ENCODE data around the gene JMJD8. TPM values are rescaled to one million over a fixed set of nuclear protein-coding genes. Genes with fewer than 3 reads are reported as not detected.

JMJD8 gene
- polyA plus RNA-seq, 1 donor (not counting 4 experiments of a cell fraction or from before 2014, with no cell fraction given): 20.1 TPM

GRCh38 chr16:704552-705380 lies 20.6 kb upstream of the JMJD8 start:
- Histone ChIP-seq H3K27me3 (ENCODE audit: control insufficient read depth, extremely low read depth, insufficient read depth, low read length) (peaks cover 92% of the 10 kb centered on the region), H4K20me1 (ENCODE audit: control insufficient read depth, extremely low read depth, insufficient read depth, low read length) (peaks cover 5% of the 10 kb centered on the region), H3K9me1 (ENCODE audit: control insufficient read depth, extremely low read depth, insufficient read depth, low read length) (no peaks in the 10 kb centered on the region), H3K9ac (ENCODE audit: control insufficient read depth, extremely low read depth, insufficient read depth, low read length) (no peak overlapping the region), H3K4me2 (ENCODE audit: control insufficient read depth, extremely low read depth, insufficient read depth, low read depth, low read length) (no peak overlapping the region), H3K27ac (ENCODE audit: control insufficient read depth, insufficient read depth, low read length) (no peak overlapping the region), H3K79me2 (ENCODE audit: control insufficient read depth, insufficient read depth, low read length) (no peaks in the 10 kb centered on the region), H3K36me3 (ENCODE audit: control insufficient read depth in 2 of 2, extremely low read depth in 1 of 2, insufficient read depth in 2 of 2, low read length in 2 of 2) (no peaks in the 10 kb centered on the region), H3K4me1 (ENCODE audit: control insufficient read depth, extremely low read depth, insufficient read depth, low read length) (no peaks in the 10 kb centered on the region), H3K9me3 (ENCODE audit: control insufficient read depth, low read depth, low read length) (no peaks in the 10 kb centered on the region), H3K4me3 (ENCODE audit: control insufficient read depth in 2 of 3, extremely low read depth in 1 of 3, insufficient read depth in 2 of 3, low read depth in 1 of 3, low read length in 3 of 3) (peak overlapping the region in 1 of 3 experiments; percentile 48), H2AFZ (ENCODE audit: control insufficient read depth, low read length) (no peak overlapping the region)
- dilution Hi-C loops (cut with MboI; ENCODE audit: extremely low pct_ligation_motif_present, low sequenced_read_pairs): no loop called here
- no peak for TF ChIP-seq CTCF (optimal IDR thresholded peaks at IDR 0.05 in 1 of 3, IDR thresholded peaks at IDR 0.05 in 1 of 3, conservative IDR thresholded peaks at IDR 0.05 in 1 of 3; ENCODE audit: extremely low read depth in 1 of 3, insufficient read depth in 2 of 3, low read length in 3 of 3)
- TF ChIP-seq EZH2 (IDR thresholded peaks at IDR 0.05; ENCODE audit: low read length): peak; percentile 87
- DNase-seq (ENCODE audit: low read depth, low spot score) (no peak), FAIRE-seq (no peak)

GRCh38 chr16:704047-704446 lies 19.9 kb upstream of the JMJD8 start:
- no peak for DNase-seq (ENCODE audit: low read depth, low spot score)
- no peak for FAIRE-seq
- Histone ChIP-seq H3K36me3 (ENCODE audit: control insufficient read depth in 2 of 2, extremely low read depth in 1 of 2, insufficient read depth in 2 of 2, low read length in 2 of 2) (no peaks in the 10 kb centered on the region), H3K4me3 (ENCODE audit: control insufficient read depth in 2 of 3, extremely low read depth in 1 of 3, insufficient read depth in 2 of 3, low read depth in 1 of 3, low read length in 3 of 3) (no peak overlapping the region), H3K27ac (ENCODE audit: control insufficient read depth, insufficient read depth, low read length) (no peak overlapping the region), H2AFZ (ENCODE audit: control insufficient read depth, low read length) (no peak overlapping the region), H3K27me3 (ENCODE audit: control insufficient read depth, extremely low read depth, insufficient read depth, low read length) (peaks cover 85% of the 10 kb centered on the region), H3K4me2 (ENCODE audit: control insufficient read depth, extremely low read depth, insufficient read depth, low read depth, low read length) (no peak overlapping the region), H3K9ac (ENCODE audit: control insufficient read depth, extremely low read depth, insufficient read depth, low read length) (no peak overlapping the region), H3K9me1 (ENCODE audit: control insufficient read depth, extremely low read depth, insufficient read depth, low read length) (no peaks in the 10 kb centered on the region), H3K9me3 (ENCODE audit: control insufficient read depth, low read depth, low read length) (no peaks in the 10 kb centered on the region), H3K4me1 (ENCODE audit: control insufficient read depth, extremely low read depth, insufficient read depth, low read length) (no peaks in the 10 kb centered on the region), H3K79me2 (ENCODE audit: control insufficient read depth, insufficient read depth, low read length) (no peaks in the 10 kb centered on the region), H4K20me1 (ENCODE audit: control insufficient read depth, extremely low read depth, insufficient read depth, low read length) (peaks cover 5% of the 10 kb centered on the region)
- dilution Hi-C loops (cut with MboI; ENCODE audit: extremely low pct_ligation_motif_present, low sequenced_read_pairs): no loop called here
- TF ChIP-seq CTCF (optimal IDR thresholded peaks at IDR 0.05 in 1 of 3, IDR thresholded peaks at IDR 0.05 in 1 of 3, conservative IDR thresholded peaks at IDR 0.05 in 1 of 3; ENCODE audit: extremely low read depth in 1 of 3, insufficient read depth in 2 of 3, low read length in 3 of 3) (no peak), EZH2 (IDR thresholded peaks at IDR 0.05; ENCODE audit: low read length) (no peak)

Data from keratinocyte (primary cell).